LNCaP clone FGC (cell line): ENCODE measurements around the gene CBL.

Experiments used
- DNase-seq: peaks from one replicate; pipeline ENCODE4 v3.0.0-alpha.2; 2011; ENCODE audit warnings: low read depth
- H3K4me3 ChIP-seq: 2 replicates; pipeline ENCODE4 v1.5.1; 2011; ENCODE audit warnings: mild to moderate bottlenecking, low read depth, low read length, control low read depth
- TF ChIP-seq, protein P1 (sequence below): IDR thresholded peaks from 2 replicates; pipeline ENCODE4 v1.5.1; 2012; ENCODE audit warnings: mild to moderate bottlenecking; ENCODE audit not compliant: control insufficient read depth, insufficient read depth; ENCODE audit errors: extremely low read depth

The CBL gene

DNA sequence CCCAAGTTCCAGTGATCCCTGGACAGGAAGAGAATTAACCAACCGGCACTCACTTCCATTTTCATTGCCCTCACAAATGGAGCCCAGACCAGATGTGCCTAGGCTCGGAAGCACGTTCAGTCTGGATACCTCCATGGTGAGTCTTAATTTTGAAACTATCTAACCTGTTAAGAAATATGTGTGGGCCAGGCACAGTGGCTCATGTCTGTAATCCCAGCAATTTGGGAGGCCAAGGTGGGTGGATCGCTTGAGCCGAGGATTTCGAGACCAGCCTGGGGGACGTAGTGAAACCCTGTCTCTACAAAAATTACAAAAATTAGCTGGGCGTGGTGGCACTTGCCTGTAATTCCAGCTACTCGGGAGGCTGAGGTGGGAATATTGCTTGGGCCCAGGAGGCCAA lies 79.3 kb downstream of the CBL start:
- DNase-seq: no peak
- no peak overlapping the region for H3K4me3 ChIP-seq
- TF ChIP-seq, protein P1, sequence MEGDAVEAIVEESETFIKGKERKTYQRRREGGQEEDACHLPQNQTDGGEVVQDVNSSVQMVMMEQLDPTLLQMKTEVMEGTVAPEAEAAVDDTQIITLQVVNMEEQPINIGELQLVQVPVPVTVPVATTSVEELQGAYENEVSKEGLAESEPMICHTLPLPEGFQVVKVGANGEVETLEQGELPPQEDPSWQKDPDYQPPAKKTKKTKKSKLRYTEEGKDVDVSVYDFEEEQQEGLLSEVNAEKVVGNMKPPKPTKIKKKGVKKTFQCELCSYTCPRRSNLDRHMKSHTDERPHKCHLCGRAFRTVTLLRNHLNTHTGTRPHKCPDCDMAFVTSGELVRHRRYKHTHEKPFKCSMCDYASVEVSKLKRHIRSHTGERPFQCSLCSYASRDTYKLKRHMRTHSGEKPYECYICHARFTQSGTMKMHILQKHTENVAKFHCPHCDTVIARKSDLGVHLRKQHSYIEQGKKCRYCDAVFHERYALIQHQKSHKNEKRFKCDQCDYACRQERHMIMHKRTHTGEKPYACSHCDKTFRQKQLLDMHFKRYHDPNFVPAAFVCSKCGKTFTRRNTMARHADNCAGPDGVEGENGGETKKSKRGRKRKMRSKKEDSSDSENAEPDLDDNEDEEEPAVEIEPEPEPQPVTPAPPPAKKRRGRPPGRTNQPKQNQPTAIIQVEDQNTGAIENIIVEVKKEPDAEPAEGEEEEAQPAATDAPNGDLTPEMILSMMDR: no peak

- no peak overlapping the region for H3K4me3 ChIP-seq
- DNase-seq: no peak
- TF ChIP-seq, protein P1: no peak
Measured at GRCh38 chr11:119288219-119288618, 82.1 kb downstream of the CBL start.

DNA sequence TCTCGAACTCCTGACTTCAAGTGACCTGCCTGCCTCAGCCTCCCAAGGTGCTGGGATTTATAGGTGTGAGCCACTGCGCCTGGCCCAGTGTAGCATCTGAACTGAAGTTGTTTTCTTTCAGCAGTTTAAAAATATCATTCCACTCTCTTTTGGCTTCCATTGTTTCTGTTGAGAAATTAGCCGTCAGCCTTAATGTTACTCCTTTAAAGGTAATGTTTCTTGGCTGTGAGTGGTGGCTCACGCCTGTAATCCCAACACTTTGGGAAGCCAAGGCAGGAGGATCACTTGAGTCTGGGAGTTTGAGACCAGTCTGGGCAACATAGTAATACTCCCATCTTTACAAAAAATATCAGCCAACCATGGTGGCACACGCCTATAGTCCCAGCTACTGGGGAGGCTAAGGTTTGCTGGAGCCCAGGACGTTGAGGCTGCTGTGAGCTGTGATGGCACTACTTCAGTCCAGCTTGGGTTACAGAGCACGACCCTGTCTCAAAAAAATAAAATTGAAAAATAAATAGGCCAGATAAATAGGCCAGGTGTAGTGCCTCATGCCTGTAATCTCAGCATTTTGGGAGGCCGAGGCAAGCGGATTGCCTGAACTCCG lies 84.9 kb downstream of the CBL start:
- no peak for DNase-seq
- TF ChIP-seq, protein P1: no peak
- H3K4me3 ChIP-seq: no peak overlapping the region

DNA sequence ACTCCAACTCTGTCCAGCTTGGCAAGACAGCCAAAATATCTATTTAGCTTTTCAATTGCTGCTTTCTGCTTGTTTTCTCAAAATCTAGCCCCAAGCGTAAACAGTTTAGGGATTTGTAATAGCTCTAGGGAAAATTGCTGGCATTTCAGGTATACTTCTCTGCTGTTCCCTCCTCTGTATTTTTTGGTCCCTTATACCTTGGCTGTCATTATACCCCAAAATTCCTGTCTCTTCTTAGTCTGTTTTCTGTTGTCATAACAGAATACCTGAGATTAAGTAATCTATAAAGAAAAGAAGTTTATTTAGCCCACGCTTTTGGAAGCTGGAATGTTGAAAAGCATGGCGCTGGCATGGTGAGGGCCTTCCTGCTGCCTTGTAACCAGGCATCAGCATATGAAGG lies 87.3 kb downstream of the CBL start:
- TF ChIP-seq, protein P1: no peak
- H3K4me3 ChIP-seq: no peak overlapping the region
- DNase-seq: no peak

- DNase-seq: no peak
- TF ChIP-seq, protein P1: peak; percentile 18; the same call in 1 of the 2 replicates
Measured at GRCh38 chr11:119295178-119295577, 89.0 kb downstream of the CBL start.

GRCh38 chr11:119297938-119298337 lies 91.8 kb downstream of the CBL start:
- H3K4me3 ChIP-seq: no peak overlapping the region
- DNase-seq: no peak
- TF ChIP-seq, protein P1: no peak

More at GRCh38 chr11:119295178-119295577, 89.0 kb downstream of the CBL start:
- no peak overlapping the region for H3K4me3 ChIP-seq

DNA sequence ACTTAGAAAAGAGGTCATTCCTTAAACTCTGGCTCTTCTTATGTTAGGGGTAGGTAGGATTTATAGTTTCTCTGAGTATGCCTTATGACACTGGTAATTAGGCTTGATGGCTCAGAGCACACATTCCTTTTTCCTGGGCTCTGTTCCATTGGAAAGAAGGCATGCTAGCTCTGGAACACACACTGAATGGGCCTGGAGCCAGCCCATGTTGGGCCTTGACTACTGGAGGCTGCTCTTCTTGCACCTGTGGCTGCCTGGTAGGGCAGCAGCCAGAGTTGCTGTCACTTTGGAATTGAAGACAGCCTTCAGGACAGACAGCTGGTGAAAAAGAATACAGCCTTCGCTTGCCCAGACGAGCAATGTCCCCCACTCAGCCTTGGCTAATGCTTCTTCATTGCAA lies 92.6 kb downstream of the CBL start:
- no peak for DNase-seq
- no peak overlapping the region for H3K4me3 ChIP-seq
- TF ChIP-seq, protein P1: no peak
